IMR-90 (cell line): Measurements from ENCODE around the gene CDV3. TPM values are rescaled to one million over a fixed set of nuclear protein-coding genes. Genes with fewer than 3 reads are reported as not detected.

ENCODE experiments used
- ATAC-seq: fragments of 200-7000 bp; cut with Tn5 transposase; 2 replicates; pipeline ENCODE4 v1.9.1; 2020; ENCODE audit warnings: low read depth, mild to moderate bottlenecking, moderate library complexity
- BruUV-seq: library from RNA; stranded (reverse); fragments of 400-500 nt; replicated peaks from 2 replicates; lab custom pipeline; 2021; lab: Mats Ljungman, UMichigan
- CTCF ChIA-PET: fragments of 300-600 bp; formaldehyde crosslinking; extraction: SDS; loops from one replicate; lab custom pipeline; 2021; ENCODE audit warnings: antibody characterized with exemption; lab: Yijun Ruan, JAX
- POLR2A ChIA-PET: fragments of 300-600 bp; sonication (Branson Sonifier 250); formaldehyde crosslinking; loops from one replicate; lab custom pipeline; 2022; ENCODE audit warnings: antibody characterized with exemption; ENCODE audit not compliant: unreplicated experiment; lab: Charles Lee
- DNase-seq: peaks from one replicate; pipeline ENCODE4 v3.0.0; 2013
- H2AFZ ChIP-seq: replicated peaks from 2 replicates; pipeline ENCODE3; 2013; ENCODE audit warnings: low read length, mild to moderate bottlenecking; ENCODE audit not compliant: poor library complexity
- H2AK5ac ChIP-seq: 2 replicates; pipeline ENCODE4 v1.6.1; 2013; ENCODE audit warnings: low read depth, low read length, inconsistent platforms
- H2AK9ac ChIP-seq: replicated peaks from 2 replicates; pipeline ENCODE3; 2013; ENCODE audit warnings: mild to moderate bottlenecking, low read depth, low read length, moderate library complexity; ENCODE audit not compliant: poor library complexity
- H2BK120ac ChIP-seq: 2 replicates; pipeline ENCODE4 v1.6.1; 2013; ENCODE audit warnings: low read depth, low read length, inconsistent platforms
- H2BK15ac ChIP-seq: 3 replicates; pipeline ENCODE4 v1.6.1; 2013; ENCODE audit warnings: low read depth, low read length, inconsistent platforms
- H2BK20ac ChIP-seq: 2 replicates; pipeline ENCODE4 v1.6.1; 2013; ENCODE audit warnings: low read depth, mild to moderate bottlenecking, inconsistent platforms, low read length, moderate library complexity
- H2BK5ac ChIP-seq: 2 replicates; pipeline ENCODE4 v1.6.1; 2013; ENCODE audit warnings: mild to moderate bottlenecking, low read depth, low read length, inconsistent platforms; ENCODE audit not compliant: poor library complexity, severe bottlenecking
- H3K14ac ChIP-seq: replicated peaks from 2 replicates; pipeline ENCODE4 v1.6.1; 2013; ENCODE audit warnings: low read depth, low read length, inconsistent platforms
- H3K18ac ChIP-seq: 2 replicates; pipeline ENCODE4 v1.6.1; 2013; ENCODE audit warnings: low read depth, low read length, control low read depth
- H3K23ac ChIP-seq: 2 replicates; pipeline ENCODE4 v1.6.1; 2013; ENCODE audit warnings: low read depth, low read length, inconsistent platforms
- H3K27ac ChIP-seq: 2 replicates; pipeline ENCODE4 v1.5.1; 2013; ENCODE audit warnings: mild to moderate bottlenecking, control low read depth, low read length; ENCODE audit not compliant: insufficient read depth
- H3K27me3 ChIP-seq: 2 replicates; pipeline ENCODE4 v1.6.1; 2013; ENCODE audit warnings: low read length; ENCODE audit not compliant: control insufficient read depth, insufficient read depth
- H3K36me3 ChIP-seq: 2 replicates; pipeline ENCODE4 v1.6.1; 2013; ENCODE audit warnings: low read length, mixed read lengths; ENCODE audit not compliant: control insufficient read depth, insufficient read depth
- H3K4ac ChIP-seq: 2 replicates; pipeline ENCODE4 v1.6.1; 2013; ENCODE audit warnings: low read depth, low read length, inconsistent platforms
- H3K4me1 ChIP-seq: 2 replicates; pipeline ENCODE4 v1.6.1; 2013; ENCODE audit warnings: low read length, mixed read lengths; ENCODE audit not compliant: control insufficient read depth, insufficient read depth
- H3K4me2 ChIP-seq: 2 replicates; pipeline ENCODE4 v1.6.1; 2013; ENCODE audit warnings: low read depth, mild to moderate bottlenecking, control low read depth, low read length, moderate library complexity
- H3K4me3 ChIP-seq: 2 replicates; pipeline ENCODE4 v1.5.1; 2013; ENCODE audit warnings: low read depth, mild to moderate bottlenecking, control low read depth, low read length, moderate library complexity; ENCODE audit not compliant: insufficient read depth
- H3K56ac ChIP-seq: 2 replicates; pipeline ENCODE4 v1.6.1; 2013; ENCODE audit warnings: low read length, inconsistent platforms; ENCODE audit not compliant: insufficient read depth; ENCODE audit errors: extremely low read depth
- H3K79me1 ChIP-seq, 2 experiments: 2 replicates each; pipeline ENCODE4 v1.6.1; 2013; ENCODE audit warnings: low read length in 2 of 2, inconsistent platforms in 1 of 2, low read depth in 1 of 2
- H3K9ac ChIP-seq: 2 replicates; pipeline ENCODE4 v1.6.1; 2013; ENCODE audit warnings: low read depth, low read length, control low read depth
- H3K9me1 ChIP-seq: 2 replicates; pipeline ENCODE4 v1.6.1; 2013; ENCODE audit warnings: low read length, inconsistent platforms; ENCODE audit not compliant: insufficient read depth
- H3K9me3 ChIP-seq: 2 replicates; pipeline ENCODE4 v1.6.1; 2013; ENCODE audit warnings: low read length; ENCODE audit not compliant: control insufficient read depth, insufficient read depth
- H4K20me1 ChIP-seq: 2 replicates; pipeline ENCODE4 v1.6.1; 2013; ENCODE audit warnings: low read length, inconsistent platforms; ENCODE audit not compliant: insufficient read depth
- H4K5ac ChIP-seq: 2 replicates; pipeline ENCODE4 v1.6.1; 2013; ENCODE audit warnings: mild to moderate bottlenecking, low read depth, low read length, control low read depth
- H4K8ac ChIP-seq, 2 experiments: 2 replicates each; pipeline ENCODE4 v1.6.1; 2013; ENCODE audit warnings: low read depth in 2 of 2, low read length in 2 of 2, control low read depth in 1 of 2, inconsistent platforms in 1 of 2
- H4K91ac ChIP-seq: 2 replicates; pipeline ENCODE4 v1.6.1; 2013; ENCODE audit warnings: low read depth, low read length, inconsistent platforms; ENCODE audit not compliant: insufficient read depth
- CHD1 ChIP-seq: IDR thresholded peaks from 2 replicates; pipeline ENCODE4 v1.6.1; 2012; ENCODE audit warnings: low read depth, low read length, improper control_type of control experiment
- CTCF ChIP-seq: conservative IDR thresholded peaks from 2 replicates; pipeline ENCODE4 v1.5.1; 2012; ENCODE audit warnings: mild to moderate bottlenecking, low read depth, low read length, improper control_type of control experiment
- FOS ChIP-seq: fragments of 150-350 bp; IDR thresholded peaks from 2 replicates; pipeline ENCODE4 v1.6.1; 2016; ENCODE audit warnings: low read depth, low read length
- MAFK ChIP-seq: IDR thresholded peaks from 2 replicates; pipeline ENCODE4 v1.6.1; 2012; ENCODE audit warnings: low read depth, low read length, improper control_type of control experiment
- NFE2L2 ChIP-seq: fragments of 150-350 bp; IDR thresholded peaks from 2 replicates; pipeline ENCODE4 v1.6.1; 2016; ENCODE audit warnings: low read depth, mild to moderate bottlenecking, low read length
- RCOR1 ChIP-seq: IDR thresholded peaks from 2 replicates; pipeline ENCODE4 v1.6.1; 2012; ENCODE audit warnings: mild to moderate bottlenecking, low read length, improper control_type of control experiment; ENCODE audit not compliant: insufficient replicate concordance
- WGBS, 2 experiments: methylation state at CpG; one replicate each; pipeline versions ENCODE4 v1.1.5 to v1.1.7; 2013; ENCODE audit warnings: missing lambda C conversion rate in 2 of 2; ENCODE audit not compliant: insufficient read length in 1 of 2; ENCODE audit errors: extremely low coverage in 2 of 2; 5-methylcytosine and 5-hydroxymethylcytosine counted together
- dilution Hi-C: fragments of 300-500 bp; cut with HindIII; formaldehyde crosslinking; loops from one replicate; pipeline ENCODE4 v1.14.3; 2018; ENCODE audit warnings: low sequenced_read_pairs; ENCODE audit not compliant: unreplicated experiment
- in situ Hi-C: fragments of 300-500 bp; cut with MboI; formaldehyde crosslinking; loops from 3 replicates; pipeline ENCODE4 v1.14.3; 2019; ENCODE audit warnings: low sequenced_read_pairs, inconsistent platforms, mixed read lengths
- intact Hi-C: fragments of 100-400 bp; cut with micrococcal nuclease; formaldehyde crosslinking; loops from 2 replicates; pipeline ENCODE4 v1.10.0; 2022
- polyA plus RNA-seq, 3 experiments: library from polyadenylated mRNA; depleted of rRNA; stranded (reverse); fragments of >200 nt; gene quantifications; 2 replicates each; pipeline ENCODE4 v1.2.3, GENCODE V29; 2012; ENCODE audit warnings: low replicate concordance in 1 of 3
- total RNA-seq: library from RNA; depleted of rRNA; stranded (reverse); fragments of >200 nt; gene quantifications from 2 replicates; pipeline ENCODE4 v1.2.3, GENCODE V29; 2012
- TF ChIP-seq, protein P1 (sequence below): fragments of 150-350 bp; IDR thresholded peaks from 2 replicates; pipeline ENCODE4 v1.6.1; 2017; ENCODE audit warnings: mild to moderate bottlenecking, antibody characterized with exemption, low read length, low read depth

The CDV3 gene
- total and polyA plus RNA-seq, 2 of the 4 experiments (the other 2 are of a cell fraction), result 93.6 to 120 TPM

- no peak overlapping the region for H2AFZ ChIP-seq
- CTCF ChIA-PET, result no interaction called here
- no peak overlapping the region for H3K27ac ChIP-seq
- DNase-seq (no peak), ATAC-seq (no peak)
- intact Hi-C loops, result loop anchor here (5.0 kb wide), 1 partner anchor 49 kb away; no protein-coding TSS in a partner anchor
- no peak overlapping the region for H2BK15ac ChIP-seq
- in situ Hi-C loops, result no loop called here
- no peak overlapping the region for H4K5ac ChIP-seq
- H2AK5ac ChIP-seq, result no peak overlapping the region
- POLR2A ChIA-PET, result no interaction called here
- H2AK9ac ChIP-seq, result no peak overlapping the region
- H3K9me1 ChIP-seq, result no peaks in the 10 kb centered on the region; the same call in 1 of the 2 replicates
- no peak overlapping the region for H3K4me3 ChIP-seq
- H3K9me3 ChIP-seq, result no peaks in the 10 kb centered on the region
- no peak overlapping the region for H3K4me2 ChIP-seq
- H3K23ac ChIP-seq, result no peak overlapping the region
- peaks cover 2% of the 10 kb centered on the region; the same call in 1 of the 2 replicates for H3K4me1 ChIP-seq
- H3K36me3 ChIP-seq, result peaks cover 12% of the 10 kb centered on the region
- no peaks in the 10 kb centered on the region for H3K27me3 ChIP-seq
- no peak overlapping the region for H4K8ac ChIP-seq
- no peak overlapping the region for H3K56ac ChIP-seq
- no peak overlapping the region for H4K91ac ChIP-seq
- H4K20me1 ChIP-seq, result peaks cover 28% of the 10 kb centered on the region; the same call in 1 of the 2 replicates
- no CpG with 5 or more reads among the region's 5 CpGs for WGBS, 2 experiments
- no peak overlapping the region for H2BK5ac ChIP-seq
- H3K4ac ChIP-seq, result no peak overlapping the region
- H3K14ac ChIP-seq, result no peak overlapping the region
- dilution Hi-C loops, result no loop called here
- H3K79me1 ChIP-seq, result peaks cover 10 to 21% of the 10 kb centered on the region in 2 experiments; a peak in 3 of 4 replicates
- no peak for TF ChIP-seq RCOR1
- TF ChIP-seq CTCF, result no peak
- TF ChIP-seq FOS, result no peak
- no peak for TF ChIP-seq NFE2L2
- TF ChIP-seq, protein P1, sequence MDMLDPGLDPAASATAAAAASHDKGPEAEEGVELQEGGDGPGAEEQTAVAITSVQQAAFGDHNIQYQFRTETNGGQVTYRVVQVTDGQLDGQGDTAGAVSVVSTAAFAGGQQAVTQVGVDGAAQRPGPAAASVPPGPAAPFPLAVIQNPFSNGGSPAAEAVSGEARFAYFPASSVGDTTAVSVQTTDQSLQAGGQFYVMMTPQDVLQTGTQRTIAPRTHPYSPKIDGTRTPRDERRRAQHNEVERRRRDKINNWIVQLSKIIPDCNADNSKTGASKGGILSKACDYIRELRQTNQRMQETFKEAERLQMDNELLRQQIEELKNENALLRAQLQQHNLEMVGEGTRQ, result no peak
- TF ChIP-seq MAFK, result no peak
- TF ChIP-seq CHD1, result no peak
- H2BK120ac ChIP-seq, result no peak overlapping the region
- no peak overlapping the region for H2BK20ac ChIP-seq
- no peak overlapping the region for H3K9ac ChIP-seq
- BruUV-seq, result no TSS peak
- H3K18ac ChIP-seq, result no peak overlapping the region
Observed at GRCh38 chr3:133592843-133593242, 19.4 kb downstream of the CDV3 start.
